ENCODE data around the gene SEC14L6.

Gene SEC14L6

GRCh38 chr22:30486661-30487115 is 59.9 kb downstream of the SEC14L6 start:
- no peak overlapping the region for H3K4me3 ChIP-seq (replicated peaks; ENCODE audit: low read depth, low read length)
- TF ChIP-seq CTCF (IDR thresholded peaks at IDR 0.05; ENCODE audit: low read depth, low read length, missing control alignments): no peak
- no peak for DNase-seq (ENCODE audit: extremely low read depth, low read depth)

- H3K4me3 ChIP-seq (replicated peaks; ENCODE audit: low read depth, low read length): no peak overlapping the region
- no peak for TF ChIP-seq CTCF (IDR thresholded peaks at IDR 0.05; ENCODE audit: low read depth, low read length, missing control alignments)
- DNase-seq (ENCODE audit: extremely low read depth, low read depth): no peak
Measured at GRCh38 chr22:30486118-30486517, 60.4 kb downstream of the SEC14L6 start.

GRCh38 chr22:30485362-30485988 is 61.1 kb downstream of the SEC14L6 start:
- TF ChIP-seq CTCF (IDR thresholded peaks at IDR 0.05; ENCODE audit: low read depth, low read length, missing control alignments): peak; percentile 89
- no peak for DNase-seq (ENCODE audit: extremely low read depth, low read depth)
- H3K4me3 ChIP-seq (replicated peaks; ENCODE audit: low read depth, low read length): no peak overlapping the region

GRCh38 chr22:30483169-30483568 is 63.4 kb downstream of the SEC14L6 start:
- TF ChIP-seq CTCF (IDR thresholded peaks at IDR 0.05; ENCODE audit: low read depth, low read length, missing control alignments): no peak

GRCh38 chr22:30481711-30482110 is 64.8 kb downstream of the SEC14L6 start:
- H3K4me3 ChIP-seq (replicated peaks; ENCODE audit: low read depth, low read length): no peak overlapping the region
- no peak for DNase-seq (ENCODE audit: extremely low read depth, low read depth)
- TF ChIP-seq CTCF (IDR thresholded peaks at IDR 0.05; ENCODE audit: low read depth, low read length, missing control alignments): no peak

More at GRCh38 chr22:30483169-30483568, 63.4 kb downstream of the SEC14L6 start:
- DNase-seq (ENCODE audit: extremely low read depth, low read depth): no peak
- H3K4me3 ChIP-seq (replicated peaks; ENCODE audit: low read depth, low read length): no peak overlapping the region

- TF ChIP-seq CTCF (IDR thresholded peaks at IDR 0.05; ENCODE audit: low read depth, low read length, missing control alignments): no peak
- no peak overlapping the region for H3K4me3 ChIP-seq (replicated peaks; ENCODE audit: low read depth, low read length)
- DNase-seq (ENCODE audit: extremely low read depth, low read depth): no peak
Measured at GRCh38 chr22:30479981-30480380, 66.6 kb downstream of the SEC14L6 start.

Measured in HFF-Myc (cell line).